Breast epithelium (tissue), 4 donors: ENCODE results near the gene PDE4D. TPM values are rescaled to one million over a fixed set of nuclear protein-coding genes. Genes with fewer than 3 reads are reported as not detected.

ENCODE experiments used
- DNase-seq, 2 donors: peaks; one replicate each; pipeline ENCODE4 v3.0.0-alpha.2; 2019; ENCODE audit warnings: low spot score in 2 of 2
- H3K27ac ChIP-seq, 2 donors: fragments of 200-600 bp; sonication (generic) in 1 of 2; one replicate each; pipeline ENCODE4 v1.5.1; 2016 to 2019; ENCODE audit warnings: mild to moderate bottlenecking in 1 of 2
- H3K27me3 ChIP-seq, 2 donors: fragments of 200-600 bp; sonication (generic) in 1 of 2; one replicate each; pipeline versions ENCODE4 v1.5.1 to v1.6.0; 2017 to 2019; ENCODE audit warnings: control low read depth in 1 of 2, mild to moderate bottlenecking in 1 of 2
- H3K36me3 ChIP-seq: fragments of 200-600 bp; one replicate; pipeline ENCODE4 v1.5.1; 2019
- H3K4me1 ChIP-seq, 2 donors: fragments of 200-600 bp; sonication (generic); one replicate each; pipeline ENCODE4 v1.5.1; 2016 to 2019; ENCODE audit warnings: control low read depth in 1 of 2
- H3K4me3 ChIP-seq, 3 donors: fragments of 200-600 bp; sonication (generic); 1 replicate in 2 of 3; 2 replicates in 1 of 3; pipeline ENCODE4 v1.5.1; 2016 to 2019; ENCODE audit warnings: mild to moderate bottlenecking in 3 of 3, moderate library complexity in 2 of 3
- H3K9me3 ChIP-seq, 2 donors: fragments of 200-600 bp; sonication (generic) in 1 of 2; one replicate each; pipeline ENCODE4 v1.5.1; 2016 to 2019; ENCODE audit warnings: control low read depth in 1 of 2
- POLR2A ChIP-seq: fragments of 450-650 bp; IDR thresholded peaks from one replicate; pipeline ENCODE4 v1.6.1; 2016; ENCODE audit warnings: antibody characterized with exemption, mild to moderate bottlenecking, moderate library complexity
- POLR2AphosphoS5 ChIP-seq, 3 donors: sonication (generic); formaldehyde crosslinking; IDR thresholded peaks; one replicate each; pipeline ENCODE4 v1.6.1; 2017; ENCODE audit warnings: antibody characterized with exemption in 3 of 3
- intact Hi-C: fragments of 100-400 bp; cut with DNase I; formaldehyde crosslinking; loops from one replicate; pipeline ENCODE4 v1.15.1; 2023; ENCODE audit warnings: low total_unique reads
- total RNA-seq, 3 donors: library from RNA; depleted of rRNA; stranded (reverse); fragments of >200 nt; gene quantifications; one replicate each; pipeline ENCODE4 v1.1.0, GENCODE V29; 2016
- TF ChIP-seq, protein P1 (sequence below), 3 donors: fragments of 450-650 bp; IDR thresholded peaks; one replicate each; pipeline ENCODE4 v1.5.1; 2016 to 2017; ENCODE audit warnings: antibody characterized with exemption in 3 of 3, mild to moderate bottlenecking in 3 of 3, moderate library complexity in 3 of 3

The PDE4D gene
- total RNA-seq, 3 donors from 2014 or later, result 14.4 to 37.4 (median 28.2) TPM

DNA sequence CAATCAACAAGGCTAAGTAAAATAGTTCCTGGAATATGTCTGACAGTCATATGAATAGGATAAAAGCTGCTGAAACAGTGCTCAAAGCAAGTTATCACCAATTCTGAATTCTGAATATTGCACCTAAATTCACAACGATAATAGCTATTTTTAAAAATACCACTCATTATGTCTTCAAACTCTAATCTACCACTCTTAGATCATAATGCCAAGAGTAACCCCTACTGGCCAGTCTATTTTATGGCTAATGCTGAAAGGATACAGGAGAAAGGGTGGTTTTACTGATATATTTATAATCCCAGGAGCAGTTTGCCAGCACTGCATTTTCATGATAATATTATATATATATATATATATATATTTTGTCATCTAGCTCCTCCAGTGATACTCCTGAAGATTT is 232.8 kb downstream of the PDE4D start:
- no peak overlapping the region for H3K4me3 ChIP-seq
- DNase-seq, result no peak

GRCh38 chr5:59656351-59657254 is 236.9 kb downstream of the PDE4D start:
- TF ChIP-seq, protein P1, sequence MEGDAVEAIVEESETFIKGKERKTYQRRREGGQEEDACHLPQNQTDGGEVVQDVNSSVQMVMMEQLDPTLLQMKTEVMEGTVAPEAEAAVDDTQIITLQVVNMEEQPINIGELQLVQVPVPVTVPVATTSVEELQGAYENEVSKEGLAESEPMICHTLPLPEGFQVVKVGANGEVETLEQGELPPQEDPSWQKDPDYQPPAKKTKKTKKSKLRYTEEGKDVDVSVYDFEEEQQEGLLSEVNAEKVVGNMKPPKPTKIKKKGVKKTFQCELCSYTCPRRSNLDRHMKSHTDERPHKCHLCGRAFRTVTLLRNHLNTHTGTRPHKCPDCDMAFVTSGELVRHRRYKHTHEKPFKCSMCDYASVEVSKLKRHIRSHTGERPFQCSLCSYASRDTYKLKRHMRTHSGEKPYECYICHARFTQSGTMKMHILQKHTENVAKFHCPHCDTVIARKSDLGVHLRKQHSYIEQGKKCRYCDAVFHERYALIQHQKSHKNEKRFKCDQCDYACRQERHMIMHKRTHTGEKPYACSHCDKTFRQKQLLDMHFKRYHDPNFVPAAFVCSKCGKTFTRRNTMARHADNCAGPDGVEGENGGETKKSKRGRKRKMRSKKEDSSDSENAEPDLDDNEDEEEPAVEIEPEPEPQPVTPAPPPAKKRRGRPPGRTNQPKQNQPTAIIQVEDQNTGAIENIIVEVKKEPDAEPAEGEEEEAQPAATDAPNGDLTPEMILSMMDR (IDR thresholded peaks at IDR 0.05), result no peak
- TF ChIP-seq POLR2A, result no peak
- no peak for TF ChIP-seq POLR2AphosphoS5 (IDR thresholded peaks at IDR 0.05)
- no peak for DNase-seq
- intact Hi-C loops, result no loop called here
- H3K4me3 ChIP-seq, result no peak overlapping the region
- H3K27ac ChIP-seq, result no peak overlapping the region
- H3K9me3 ChIP-seq, result no peaks in the 10 kb centered on the region
- H3K27me3 ChIP-seq, result no peaks in the 10 kb centered on the region
- H3K4me1 ChIP-seq, result no peaks in the 10 kb centered on the region
- H3K36me3 ChIP-seq, result no peaks in the 10 kb centered on the region

More for the DNA sequence above, 232.8 kb downstream of the PDE4D start:
- Histone ChIP-seq H3K27me3 (no peaks in the 10 kb centered on the region), H3K9me3 (no peaks in the 10 kb centered on the region), H3K4me1 (no peaks in the 10 kb centered on the region), H3K27ac (no peak overlapping the region), H3K36me3 (no peaks in the 10 kb centered on the region)
- intact Hi-C loops, result no loop called here
- TF ChIP-seq POLR2A, result no peak
- TF ChIP-seq POLR2AphosphoS5 (IDR thresholded peaks at IDR 0.05), result no peak
- TF ChIP-seq, protein P1 (IDR thresholded peaks at IDR 0.05), result no peak

DNA sequence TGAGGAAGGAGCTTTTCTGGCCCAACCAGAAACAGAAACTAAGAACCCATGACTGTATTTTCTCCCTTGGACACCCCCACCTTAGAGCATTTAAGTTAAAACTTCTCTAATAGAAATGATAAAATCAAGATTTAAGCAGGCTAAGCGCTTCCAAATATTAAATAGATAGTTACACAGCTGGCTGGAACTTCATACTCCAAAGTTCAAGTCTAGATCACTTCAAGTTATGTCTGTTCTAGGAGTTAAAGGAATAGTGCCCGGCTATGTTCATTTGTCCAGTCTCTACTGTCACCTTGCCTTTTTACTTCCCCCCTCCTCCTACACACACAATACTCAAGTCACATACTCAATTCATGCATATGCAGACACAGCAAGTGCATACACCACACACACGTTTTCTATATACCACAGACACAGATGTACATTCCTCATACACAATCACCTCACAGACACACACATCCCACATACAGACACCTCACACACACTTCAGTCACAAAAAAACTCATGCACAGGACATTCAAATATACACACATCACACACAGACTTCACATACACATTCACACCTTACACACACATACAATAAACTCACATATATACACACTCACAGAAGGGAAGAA is 237.7 kb downstream of the PDE4D start:
- no peak for TF ChIP-seq POLR2A
- no peak for TF ChIP-seq POLR2AphosphoS5 (IDR thresholded peaks at IDR 0.05)
- TF ChIP-seq, protein P1 (IDR thresholded peaks at IDR 0.05), result no peak
- H3K27me3 ChIP-seq, result no peaks in the 10 kb centered on the region
- no peak for DNase-seq
- no peaks in the 10 kb centered on the region for H3K4me1 ChIP-seq
- intact Hi-C loops, result no loop called here
- no peak overlapping the region for H3K27ac ChIP-seq
- no peak overlapping the region for H3K4me3 ChIP-seq
- no peaks in the 10 kb centered on the region for H3K9me3 ChIP-seq
- no peaks in the 10 kb centered on the region for H3K36me3 ChIP-seq

- Histone ChIP-seq H3K9me3 (no peaks in the 10 kb centered on the region), H3K4me3 (no peak overlapping the region), H3K27me3 (no peaks in the 10 kb centered on the region), H3K36me3 (no peaks in the 10 kb centered on the region), H3K27ac (no peak overlapping the region), H3K4me1 (no peaks in the 10 kb centered on the region)
- no peak for TF ChIP-seq POLR2A
- no peak for TF ChIP-seq POLR2AphosphoS5 (IDR thresholded peaks at IDR 0.05)
- TF ChIP-seq, protein P1 (IDR thresholded peaks at IDR 0.05), result no peak
- intact Hi-C loops, result no loop called here
- no peak for DNase-seq
Observed at GRCh38 chr5:59654691-59655090, 238.8 kb downstream of the PDE4D start.

DNA sequence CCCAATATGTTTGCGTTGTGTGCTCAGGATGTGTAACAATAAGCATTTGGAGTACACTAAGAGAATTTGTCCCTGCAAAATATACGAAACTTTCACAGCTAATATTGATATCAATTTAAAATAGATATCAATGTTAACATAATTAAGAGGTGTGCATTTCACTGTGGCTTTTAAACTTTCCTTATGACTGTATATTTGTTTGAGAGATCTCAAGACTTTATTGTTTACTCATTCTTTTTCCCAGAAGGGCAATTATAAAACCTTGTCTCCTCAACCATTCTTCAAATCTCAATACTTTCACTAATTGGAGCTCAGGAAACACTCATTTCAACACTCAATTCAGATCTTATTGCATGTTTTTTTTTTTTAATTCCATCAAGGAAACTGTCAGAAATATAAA is 241.1 kb downstream of the PDE4D start:
- Histone ChIP-seq H3K4me1 (no peaks in the 10 kb centered on the region), H3K27ac (no peak overlapping the region), H3K36me3 (no peaks in the 10 kb centered on the region), H3K9me3 (no peaks in the 10 kb centered on the region), H3K27me3 (no peaks in the 10 kb centered on the region), H3K4me3 (no peak overlapping the region)
- intact Hi-C loops, result no loop called here
- DNase-seq, result no peak
- no peak for TF ChIP-seq POLR2AphosphoS5 (IDR thresholded peaks at IDR 0.05)
